Chondrocyte (in vitro differentiated cells): ENCODE data around the gene NPFF. TPM values are rescaled to one million over a fixed set of nuclear protein-coding genes. Genes with fewer than 3 reads are reported as not detected.

Experiments
- DNase-seq: peaks from one replicate; pipeline ENCODE4 v3.0.0; 2021; ENCODE audit warnings: mixed read lengths, low spot score
- H3K27ac Mint-ChIP-seq: one replicate; pipeline ENCODE4 v1.8.0; 2021; ENCODE audit warnings: mild to moderate bottlenecking, moderate library complexity, mixed read lengths; ENCODE audit not compliant: unreplicated experiment
- H3K27me3 Mint-ChIP-seq: 2 replicates; pipeline ENCODE4 v1.8.0; 2021; ENCODE audit warnings: low read depth, mixed read lengths
- H3K36me3 Mint-ChIP-seq: 2 replicates; pipeline ENCODE4 v1.8.0; 2021; ENCODE audit warnings: low read depth, mixed read lengths
- H3K4me1 Mint-ChIP-seq: 2 replicates; pipeline ENCODE4 v1.8.0; 2021; ENCODE audit warnings: low read depth, mild to moderate bottlenecking, mixed read lengths
- H3K4me3 Mint-ChIP-seq: one replicate; pipeline ENCODE4 v1.8.0; 2021; ENCODE audit warnings: mild to moderate bottlenecking, moderate library complexity, mixed read lengths; ENCODE audit not compliant: unreplicated experiment
- H3K9me3 Mint-ChIP-seq: 2 replicates; pipeline ENCODE4 v1.8.0; 2021; ENCODE audit warnings: low read depth, mixed read lengths
- total RNA-seq: library from RNA; stranded (reverse); gene quantifications from 3 replicates; pipeline ENCODE4 v1.2.1, GENCODE V29; 2021
- TF ChIP-seq, protein P1 (sequence below): fragments of 200-600 bp; sonication (generic); IDR thresholded peaks from 2 replicates; pipeline ENCODE4 v1.5.0; 2021; ENCODE audit warnings: antibody characterized with exemption, mild to moderate bottlenecking, moderate library complexity

NPFF gene
- total RNA-seq, 1 donor from 2014 or later = not detected

- Mint-ChIP-seq H3K27ac (peak overlapping the region; percentile 81), H3K4me1 (peaks cover 63% of the 10 kb centered on the region), H3K4me3 (peak overlapping the region; percentile 90), H3K36me3 (peaks cover 3% of the 10 kb centered on the region), H3K9me3 (no peaks in the 10 kb centered on the region), H3K27me3 (no peaks in the 10 kb centered on the region)
- TF ChIP-seq, protein P1, sequence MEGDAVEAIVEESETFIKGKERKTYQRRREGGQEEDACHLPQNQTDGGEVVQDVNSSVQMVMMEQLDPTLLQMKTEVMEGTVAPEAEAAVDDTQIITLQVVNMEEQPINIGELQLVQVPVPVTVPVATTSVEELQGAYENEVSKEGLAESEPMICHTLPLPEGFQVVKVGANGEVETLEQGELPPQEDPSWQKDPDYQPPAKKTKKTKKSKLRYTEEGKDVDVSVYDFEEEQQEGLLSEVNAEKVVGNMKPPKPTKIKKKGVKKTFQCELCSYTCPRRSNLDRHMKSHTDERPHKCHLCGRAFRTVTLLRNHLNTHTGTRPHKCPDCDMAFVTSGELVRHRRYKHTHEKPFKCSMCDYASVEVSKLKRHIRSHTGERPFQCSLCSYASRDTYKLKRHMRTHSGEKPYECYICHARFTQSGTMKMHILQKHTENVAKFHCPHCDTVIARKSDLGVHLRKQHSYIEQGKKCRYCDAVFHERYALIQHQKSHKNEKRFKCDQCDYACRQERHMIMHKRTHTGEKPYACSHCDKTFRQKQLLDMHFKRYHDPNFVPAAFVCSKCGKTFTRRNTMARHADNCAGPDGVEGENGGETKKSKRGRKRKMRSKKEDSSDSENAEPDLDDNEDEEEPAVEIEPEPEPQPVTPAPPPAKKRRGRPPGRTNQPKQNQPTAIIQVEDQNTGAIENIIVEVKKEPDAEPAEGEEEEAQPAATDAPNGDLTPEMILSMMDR = no peak
- no peak for DNase-seq
Observed at GRCh38 chr12:53502331-53502730, 5.0 kb downstream of the NPFF start.

DNA sequence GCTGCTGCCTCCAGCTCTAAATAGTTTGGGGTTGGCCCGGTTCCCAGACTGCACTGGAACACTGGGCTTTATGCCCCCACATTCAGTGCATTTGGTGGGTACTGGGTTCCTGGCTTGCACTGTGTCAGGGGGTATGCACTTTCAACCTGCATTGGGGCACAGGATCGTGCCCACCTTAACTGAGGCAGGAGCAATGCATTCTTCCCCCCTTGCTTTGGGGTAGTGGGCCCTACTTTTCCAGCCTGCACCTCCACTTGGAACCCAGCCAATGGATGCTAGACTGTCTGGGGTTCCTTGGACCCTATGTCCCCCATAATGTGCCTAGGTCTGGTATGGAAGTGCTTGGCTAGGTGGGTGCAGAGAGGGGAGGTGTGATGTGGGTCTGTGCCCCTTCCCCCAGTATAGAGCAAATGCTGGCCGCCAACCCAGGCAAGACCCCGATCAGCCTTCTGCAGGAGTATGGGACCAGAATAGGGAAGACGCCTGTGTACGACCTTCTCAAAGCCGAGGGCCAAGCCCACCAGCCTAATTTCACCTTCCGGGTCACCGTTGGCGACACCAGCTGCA is 5.6 kb downstream of the NPFF start:
- Mint-ChIP-seq H3K27ac (peak overlapping the region; percentile 97), H3K36me3 (peaks cover 3% of the 10 kb centered on the region), H3K4me3 (peak overlapping the region; percentile 90), H3K9me3 (no peaks in the 10 kb centered on the region), H3K27me3 (no peaks in the 10 kb centered on the region), H3K4me1 (peaks cover 63% of the 10 kb centered on the region)
- TF ChIP-seq, protein P1 = no peak
- DNase-seq = no peak

- TF ChIP-seq, protein P1 = peak; percentile 40
- peaks cover 63% of the 10 kb centered on the region for H3K4me1 Mint-ChIP-seq
- H3K27ac Mint-ChIP-seq = peak within 1 kb of the TSS; percentile 97
Observed at GRCh38 chr12:53500776-53501614, 6.3 kb downstream of the NPFF start, which contains the start of gene TARBP2. Gene TARBP2 (plus strand): TSS chr12:53501283. CDS start chr12:53501409, 126 bp downstream.

DNA sequence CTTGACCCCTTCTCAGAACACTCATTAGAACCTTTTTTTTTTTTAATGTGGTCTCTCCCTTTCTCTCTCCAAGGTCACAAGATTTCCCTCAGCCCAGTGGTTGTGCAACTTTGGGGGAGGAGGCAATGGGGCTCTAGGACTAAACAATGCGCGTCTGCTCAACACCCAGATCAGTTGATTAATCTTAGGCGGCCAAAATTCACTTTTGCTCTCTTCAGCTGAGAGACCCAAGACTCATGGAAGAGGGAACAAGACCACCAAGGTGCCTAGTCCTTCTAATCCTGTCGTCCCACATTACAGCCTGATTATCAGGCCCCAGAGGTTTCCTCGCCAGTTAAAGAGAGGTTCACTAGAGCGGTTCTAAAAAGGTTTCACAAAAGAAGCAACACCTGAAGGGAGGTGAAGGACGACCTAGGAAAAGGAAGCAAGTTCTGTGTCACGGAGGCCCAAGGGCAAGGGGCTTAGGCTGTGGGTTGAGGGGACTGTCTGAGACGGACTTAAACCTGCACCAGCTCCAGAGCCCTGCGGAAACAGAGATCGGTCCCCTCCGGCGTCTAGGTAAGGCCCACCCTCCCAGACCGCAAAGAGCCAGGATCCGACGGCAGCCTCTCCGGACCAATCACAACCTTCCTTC is 7.0 kb downstream of the NPFF start:
- Mint-ChIP-seq H3K4me3 (peak overlapping the region; percentile 90), H3K27me3 (no peaks in the 10 kb centered on the region), H3K36me3 (no peaks in the 10 kb centered on the region), H3K4me1 (peaks cover 59% of the 10 kb centered on the region), H3K9me3 (no peaks in the 10 kb centered on the region), H3K27ac (peak overlapping the region; percentile 97)
- TF ChIP-seq, protein P1 = no peak
- no peak for DNase-seq

More at GRCh38 chr12:53500776-53501614, 6.3 kb downstream of the NPFF start, which contains the start of gene TARBP2:
- Mint-ChIP-seq H3K4me3 (peak within 1 kb of the TSS; percentile 90), H3K27me3 (no peaks in the 10 kb centered on the region), H3K36me3 (peaks cover 3% of the 10 kb centered on the region), H3K9me3 (no peaks in the 10 kb centered on the region)
- peak; percentile 98 for DNase-seq
